ENCODE data around the gene NPHP3.

DNA sequence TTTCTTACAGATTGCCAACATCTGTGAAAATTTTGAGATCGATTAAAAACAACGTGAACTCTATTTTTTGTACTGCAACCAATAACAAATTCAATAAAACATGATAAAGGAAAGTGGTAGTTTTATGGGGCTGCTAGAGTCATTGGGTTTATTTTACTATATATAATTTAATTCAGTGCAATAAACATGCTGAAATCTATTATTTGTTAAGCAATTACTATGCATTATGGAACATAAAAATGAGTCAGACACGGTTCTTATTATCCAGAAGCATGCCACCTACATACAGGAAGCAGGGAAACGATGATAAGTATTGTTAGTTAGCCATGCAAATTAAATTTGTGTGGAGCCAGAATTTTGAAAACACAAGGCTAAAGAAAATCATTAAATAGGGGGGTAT, 27.2 kb downstream of the NPHP3 start:
- TF ChIP-seq, protein P1, sequence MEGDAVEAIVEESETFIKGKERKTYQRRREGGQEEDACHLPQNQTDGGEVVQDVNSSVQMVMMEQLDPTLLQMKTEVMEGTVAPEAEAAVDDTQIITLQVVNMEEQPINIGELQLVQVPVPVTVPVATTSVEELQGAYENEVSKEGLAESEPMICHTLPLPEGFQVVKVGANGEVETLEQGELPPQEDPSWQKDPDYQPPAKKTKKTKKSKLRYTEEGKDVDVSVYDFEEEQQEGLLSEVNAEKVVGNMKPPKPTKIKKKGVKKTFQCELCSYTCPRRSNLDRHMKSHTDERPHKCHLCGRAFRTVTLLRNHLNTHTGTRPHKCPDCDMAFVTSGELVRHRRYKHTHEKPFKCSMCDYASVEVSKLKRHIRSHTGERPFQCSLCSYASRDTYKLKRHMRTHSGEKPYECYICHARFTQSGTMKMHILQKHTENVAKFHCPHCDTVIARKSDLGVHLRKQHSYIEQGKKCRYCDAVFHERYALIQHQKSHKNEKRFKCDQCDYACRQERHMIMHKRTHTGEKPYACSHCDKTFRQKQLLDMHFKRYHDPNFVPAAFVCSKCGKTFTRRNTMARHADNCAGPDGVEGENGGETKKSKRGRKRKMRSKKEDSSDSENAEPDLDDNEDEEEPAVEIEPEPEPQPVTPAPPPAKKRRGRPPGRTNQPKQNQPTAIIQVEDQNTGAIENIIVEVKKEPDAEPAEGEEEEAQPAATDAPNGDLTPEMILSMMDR (IDR thresholded peaks at IDR 0.05): no peak
- no peak for TF ChIP-seq POLR2AphosphoS5 (IDR thresholded peaks at IDR 0.05)
- TF ChIP-seq POLR2A (IDR thresholded peaks at IDR 0.05; ENCODE audit: low read depth): no peak
- no peak for TF ChIP-seq EP300 (IDR thresholded peaks at IDR 0.05)

Data from esophagus muscularis mucosa (tissue), 4 donors.